AG20443 (cell line): ENCODE data around the gene SBF1.

ENCODE experiments used
- DNase-seq: peaks from one replicate; pipeline ENCODE4 v3.0.0; 2012; ENCODE audit warnings: low spot score, mixed read lengths

Gene SBF1

GRCh38 chr22:50465066-50465930, 9.5 kb downstream of the SBF1 start:
- no peak for DNase-seq

- no peak for DNase-seq
These were observed 10.4 kb downstream of the SBF1 start for GRCh38 chr22:50464451-50464850.

- DNase-seq = no peak
These were observed 11.5 kb downstream of the SBF1 start for GRCh38 chr22:50463188-50463900.

GRCh38 chr22:50461979-50462540, 12.8 kb downstream of the SBF1 start:
- no peak for DNase-seq

- DNase-seq = no peak
These were observed 13.3 kb downstream of the SBF1 start for GRCh38 chr22:50461536-50461935.

GRCh38 chr22:50460938-50461337, 13.9 kb downstream of the SBF1 start:
- no peak for DNase-seq

GRCh38 chr22:50459496-50460140, 15.2 kb downstream of the SBF1 start:
- no peak for DNase-seq

- no peak for DNase-seq
These were observed 15.8 kb downstream of the SBF1 start for GRCh38 chr22:50459016-50459415.

GRCh38 chr22:50456466-50457234, 18.2 kb downstream of the SBF1 start:
- DNase-seq = no peak

GRCh38 chr22:50456026-50456425, 18.8 kb downstream of the SBF1 start:
- no peak for DNase-seq

- DNase-seq = no peak
These were observed 19.6 kb downstream of the SBF1 start for GRCh38 chr22:50455201-50455600.

- DNase-seq = no peak
These were observed 20.2 kb downstream of the SBF1 start for GRCh38 chr22:50454556-50455075.

GRCh38 chr22:50452649-50453048, 22.2 kb downstream of the SBF1 start:
- no peak for DNase-seq

GRCh38 chr22:50447576-50448551, 27.0 kb downstream of the SBF1 start:
- no peak for DNase-seq

GRCh38 chr22:50446708-50447575, 27.9 kb downstream of the SBF1 start:
- no peak for DNase-seq

GRCh38 chr22:50445880-50446707, 28.7 kb downstream of the SBF1 start:
- DNase-seq = no peak

GRCh38 chr22:50445071-50445879, 29.6 kb downstream of the SBF1 start:
- no peak for DNase-seq
